Upper lobe of left lung (tissue), 4 donors: ENCODE measurements around the gene PTGER1.

ENCODE experiments used
- CTCF ChIP-seq, 6 experiments: fragments of 450-650 bp in 4 of 6; fragments of 200-600 bp in 2 of 6; sonication (generic) in 2 of 6; IDR thresholded peaks; one replicate each; pipeline ENCODE4 v1.5.1; 2016 to 2019; ENCODE audit warnings: antibody characterized with exemption in 6 of 6
- EP300 ChIP-seq, 4 donors: sonication (generic); formaldehyde crosslinking; IDR thresholded peaks; one replicate each; pipeline ENCODE4 v1.5.1; 2017; ENCODE audit warnings: antibody characterized with exemption in 4 of 4, control low read depth in 2 of 4
- POLR2A ChIP-seq, 4 donors: fragments of 450-650 bp; IDR thresholded peaks; one replicate each; pipeline ENCODE4 v1.5.1; 2016 to 2017; ENCODE audit warnings: antibody characterized with exemption in 4 of 4, mild to moderate bottlenecking in 2 of 4
- POLR2AphosphoS5 ChIP-seq, 2 donors: sonication (generic); formaldehyde crosslinking; IDR thresholded peaks; one replicate each; pipeline ENCODE4 v1.5.1; 2017; ENCODE audit warnings: antibody characterized with exemption in 2 of 2

- TF ChIP-seq CTCF (IDR thresholded peaks at IDR 0.05) (no peak), POLR2A (IDR thresholded peaks at IDR 0.05) (peak in 1 of 4 donors; percentile 75), POLR2AphosphoS5 (IDR thresholded peaks at IDR 0.05) (peak; percentile 74 to 86), EP300 (IDR thresholded peaks at IDR 0.05) (peak in 2 of 4 donors; percentile 1 to 24)
Observed at GRCh38 chr19:14496029-14496833, 21.1 kb upstream of the PTGER1 start, which contains the start of gene GIPC1.
